NCI-H128 (cell line): ENCODE measurements around the gene LEO1.

Experiments
- DNase-seq: peaks from one replicate; lab custom pipeline; 2025; ENCODE audit not compliant: unreplicated experiment; lab: John Stamatoyannopoulos, UW

Gene LEO1

GRCh38 chr15:51932161-51932560 lies 39.4 kb downstream of the LEO1 start:
- DNase-seq: no peak

- no peak for DNase-seq
These were observed 39.9 kb downstream of the LEO1 start for GRCh38 chr15:51931638-51932037.

GRCh38 chr15:51931016-51931415 lies 40.6 kb downstream of the LEO1 start:
- no peak for DNase-seq

GRCh38 chr15:51926809-51927208 lies 44.8 kb downstream of the LEO1 start:
- DNase-seq: no peak

GRCh38 chr15:51924156-51925068 lies 47.2 kb downstream of the LEO1 start:
- DNase-seq: no peak

- DNase-seq: peak; percentile 5
These were observed 54.1 kb downstream of the LEO1 start for GRCh38 chr15:51917493-51917892.

- DNase-seq: no peak
These were observed 59.0 kb downstream of the LEO1 start for GRCh38 chr15:51912528-51912927.

GRCh38 chr15:51909584-51909983 lies 62.0 kb downstream of the LEO1 start:
- no peak for DNase-seq

GRCh38 chr15:51908316-51908715 lies 63.3 kb downstream of the LEO1 start:
- DNase-seq: no peak

- no peak for DNase-seq
These were observed 64.3 kb downstream of the LEO1 start for GRCh38 chr15:51907136-51907862.

- DNase-seq: no peak
These were observed 66.6 kb downstream of the LEO1 start for GRCh38 chr15:51904931-51905330.

- no peak for DNase-seq
These were observed 67.2 kb downstream of the LEO1 start for GRCh38 chr15:51904421-51904820.

- DNase-seq: no peak
These were observed 82.1 kb downstream of the LEO1 start for GRCh38 chr15:51889486-51889885.

- DNase-seq: no peak
These were observed 82.9 kb downstream of the LEO1 start for GRCh38 chr15:51888593-51889195.
